ENCODE results near the gene PGBD1. TPM values are rescaled to one million over a fixed set of nuclear protein-coding genes. Genes with fewer than 3 reads are reported as not detected.
A peak's percentile ranks its signal among the peaks of the same experiment; 100 is the strongest.

Gene PGBD1
- total and polyA plus RNA-seq, 2 of the 13 experiments (the other 11 are each of a cell fraction or from before 2014, with no cell fraction given): 3.6 to 6.9 TPM

GRCh38 chr6:28281288-28282064, at the start of gene PGBD1 (continued):
- TF ChIP-seq ARID4A (CRISPR knock-in tag; IDR thresholded peaks at IDR 0.05; ENCODE audit: borderline replicate concordance): peak; percentile 92
- TF ChIP-seq NR2C2 (CRISPR knock-in tag; IDR thresholded peaks at IDR 0.05; ENCODE audit: borderline replicate concordance): no peak
- no peak for TF ChIP-seq ZNF468 (CRISPR knock-in tag; IDR thresholded peaks at IDR 0.05)
- no peak for TF ChIP-seq ZNF724P (CRISPR knock-in tag; IDR thresholded peaks at IDR 0.05; ENCODE audit: borderline replicate concordance)
- 0 out of 2 replicates have a peak, but pooled peaks have one; percentile 25 for TF ChIP-seq SRY (CRISPR knock-in tag; IDR thresholded peaks at IDR 0.05)
- peak; percentile 89; the same call in 1 of the 2 replicates for TF ChIP-seq CBFB (CRISPR knock-in tag; IDR thresholded peaks at IDR 0.05)
- peak; percentile 74 for TF ChIP-seq ZNF891 (CRISPR knock-in tag; IDR thresholded peaks at IDR 0.05)
- no peak for TF ChIP-seq ZFAT (CRISPR knock-in tag; conservative IDR thresholded peaks at IDR 0.05)
- no peak for TF ChIP-seq THAP7 (CRISPR knock-in tag; IDR thresholded peaks at IDR 0.05)
- TF ChIP-seq, protein P1, sequence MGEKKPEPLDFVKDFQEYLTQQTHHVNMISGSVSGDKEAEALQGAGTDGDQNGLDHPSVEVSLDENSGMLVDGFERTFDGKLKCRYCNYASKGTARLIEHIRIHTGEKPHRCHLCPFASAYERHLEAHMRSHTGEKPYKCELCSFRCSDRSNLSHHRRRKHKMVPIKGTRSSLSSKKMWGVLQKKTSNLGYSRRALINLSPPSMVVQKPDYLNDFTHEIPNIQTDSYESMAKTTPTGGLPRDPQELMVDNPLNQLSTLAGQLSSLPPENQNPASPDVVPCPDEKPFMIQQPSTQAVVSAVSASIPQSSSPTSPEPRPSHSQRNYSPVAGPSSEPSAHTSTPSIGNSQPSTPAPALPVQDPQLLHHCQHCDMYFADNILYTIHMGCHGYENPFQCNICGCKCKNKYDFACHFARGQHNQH (CRISPR knock-in tag; IDR thresholded peaks at IDR 0.05): peak; percentile 81; the same call in 1 of the 2 replicates
- peak; percentile 15; the same call in 1 of the 2 replicates for TF ChIP-seq ZSCAN9 (CRISPR knock-in tag; IDR thresholded peaks at IDR 0.05; ENCODE audit: borderline replicate concordance)
- TF ChIP-seq, protein P2, sequence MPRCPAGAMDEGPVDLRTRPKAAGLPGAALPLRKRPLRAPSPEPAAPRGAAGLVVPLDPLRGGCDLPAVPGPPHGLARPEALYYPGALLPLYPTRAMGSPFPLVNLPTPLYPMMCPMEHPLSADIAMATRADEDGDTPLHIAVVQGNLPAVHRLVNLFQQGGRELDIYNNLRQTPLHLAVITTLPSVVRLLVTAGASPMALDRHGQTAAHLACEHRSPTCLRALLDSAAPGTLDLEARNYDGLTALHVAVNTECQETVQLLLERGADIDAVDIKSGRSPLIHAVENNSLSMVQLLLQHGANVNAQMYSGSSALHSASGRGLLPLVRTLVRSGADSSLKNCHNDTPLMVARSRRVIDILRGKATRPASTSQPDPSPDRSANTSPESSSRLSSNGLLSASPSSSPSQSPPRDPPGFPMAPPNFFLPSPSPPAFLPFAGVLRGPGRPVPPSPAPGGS (CRISPR knock-in tag; IDR thresholded peaks at IDR 0.05): no peak
- TF ChIP-seq AGO1 (IDR thresholded peaks at IDR 0.05; ENCODE audit: low read depth, low read length, poor library complexity, severe bottlenecking): no peak
- TF ChIP-seq ZSCAN21 (CRISPR knock-in tag; IDR thresholded peaks at IDR 0.05; ENCODE audit: borderline replicate concordance): no peak
- TF ChIP-seq ZNF329 (CRISPR knock-in tag; IDR thresholded peaks at IDR 0.05; ENCODE audit: low read depth): no peak
- peak; percentile 70; the same call in 1 of the 2 replicates for TF ChIP-seq ZBED4 (CRISPR knock-in tag; IDR thresholded peaks at IDR 0.05; ENCODE audit: borderline replicate concordance)

All from HepG2 (cell line).